Amniotic stem cell (primary cell): ENCODE measurements around the gene TMEM107.
A peak's percentile ranks its signal among the peaks of the same experiment; 100 is the strongest.
"Not testable (repeated sequence)": the region's sequence is repeated elsewhere in the genome, so short reads cannot be mapped to it uniquely, and the experiment has no call there.

Experiments
- DNase-seq: peaks from one replicate; lab custom pipeline; 2025; lab: John Stamatoyannopoulos, UW

The TMEM107 gene

DNA sequence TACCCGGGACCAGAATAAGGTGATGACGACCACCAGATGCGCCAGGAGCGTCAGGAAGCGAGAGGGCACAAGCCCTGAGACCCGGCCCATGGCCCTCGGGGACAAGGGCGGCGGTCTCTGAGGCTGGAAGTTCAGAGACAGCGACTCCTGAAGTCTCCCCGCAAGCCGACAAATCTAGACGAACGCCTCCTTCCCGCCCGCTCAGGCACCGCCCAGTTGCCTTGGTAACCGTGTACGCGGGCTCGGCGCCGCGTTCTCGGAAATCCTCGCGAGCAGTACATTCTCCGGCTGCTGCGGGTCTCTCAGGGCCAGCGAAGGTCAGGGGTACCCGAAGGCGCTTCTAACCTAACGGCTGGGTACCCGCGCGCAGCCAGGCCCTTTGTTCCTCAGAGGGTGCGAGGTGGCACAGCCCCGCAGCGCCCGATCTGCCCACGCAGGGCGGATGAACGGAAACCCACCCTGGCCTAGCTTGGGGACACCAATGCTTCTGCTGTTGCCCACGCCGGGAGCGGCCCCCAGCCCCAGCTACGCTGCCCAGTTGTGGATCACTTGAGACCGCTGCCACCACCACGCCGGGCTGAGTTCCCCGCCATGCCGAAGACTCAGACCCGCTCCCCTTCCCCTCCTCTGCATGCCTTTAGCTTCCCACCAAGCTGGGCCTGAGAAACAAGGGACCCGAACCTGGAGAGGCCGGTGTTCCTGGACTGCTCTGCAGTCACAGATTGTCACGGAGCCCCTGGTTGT lies at the start of gene TMEM107:
TMEM107 (minus strand) TSS at position 184 of the 744 bp plus-strand sequence; CDS start at position 90, 94 bp downstream.
- DNase-seq: peak; percentile 88

DNA sequence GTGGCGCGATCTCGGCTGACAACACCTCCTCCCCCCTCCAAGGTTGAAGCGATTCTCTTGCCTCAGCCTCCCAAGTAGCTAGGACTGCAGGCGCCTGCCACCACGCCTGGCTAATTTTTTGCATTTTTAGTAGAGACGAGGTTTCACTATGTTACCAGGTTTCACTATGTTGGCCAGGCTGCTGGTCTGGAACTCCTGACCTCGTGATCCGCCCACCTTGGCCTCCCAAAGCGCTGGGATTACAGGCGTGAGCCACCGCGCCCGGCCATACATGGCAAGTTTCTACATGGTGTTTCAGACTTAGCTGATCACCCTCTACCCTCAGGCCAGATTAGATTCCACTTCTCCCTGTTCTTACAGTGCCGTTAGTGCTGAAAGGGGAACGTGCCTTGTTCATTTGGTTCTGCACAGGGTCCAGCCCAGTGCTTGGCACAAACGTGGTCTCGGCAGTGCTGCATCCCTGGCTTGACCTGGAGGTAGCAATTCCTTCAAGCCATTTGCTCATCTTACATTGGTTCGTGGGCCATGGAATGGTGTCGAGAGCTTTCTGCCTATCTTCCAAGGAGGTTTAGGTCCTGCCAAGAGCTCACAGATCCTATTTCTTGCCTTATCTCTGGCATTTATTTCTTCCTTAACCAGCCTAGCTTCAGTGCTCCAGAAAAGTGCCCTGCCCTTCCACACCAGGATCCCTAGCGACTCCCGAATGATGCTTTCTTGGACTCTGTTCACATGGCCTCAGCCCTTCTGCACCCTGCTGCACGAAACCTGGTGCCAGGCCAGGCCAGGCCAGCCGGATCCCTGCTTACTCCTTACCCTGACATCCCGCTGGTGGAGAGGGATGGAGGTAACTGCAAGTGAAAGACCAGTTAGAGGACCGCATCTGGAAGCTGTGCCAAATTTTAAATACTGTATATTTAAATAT lies 49.0 kb upstream of the TMEM107 start:
- no peak for DNase-seq

DNA sequence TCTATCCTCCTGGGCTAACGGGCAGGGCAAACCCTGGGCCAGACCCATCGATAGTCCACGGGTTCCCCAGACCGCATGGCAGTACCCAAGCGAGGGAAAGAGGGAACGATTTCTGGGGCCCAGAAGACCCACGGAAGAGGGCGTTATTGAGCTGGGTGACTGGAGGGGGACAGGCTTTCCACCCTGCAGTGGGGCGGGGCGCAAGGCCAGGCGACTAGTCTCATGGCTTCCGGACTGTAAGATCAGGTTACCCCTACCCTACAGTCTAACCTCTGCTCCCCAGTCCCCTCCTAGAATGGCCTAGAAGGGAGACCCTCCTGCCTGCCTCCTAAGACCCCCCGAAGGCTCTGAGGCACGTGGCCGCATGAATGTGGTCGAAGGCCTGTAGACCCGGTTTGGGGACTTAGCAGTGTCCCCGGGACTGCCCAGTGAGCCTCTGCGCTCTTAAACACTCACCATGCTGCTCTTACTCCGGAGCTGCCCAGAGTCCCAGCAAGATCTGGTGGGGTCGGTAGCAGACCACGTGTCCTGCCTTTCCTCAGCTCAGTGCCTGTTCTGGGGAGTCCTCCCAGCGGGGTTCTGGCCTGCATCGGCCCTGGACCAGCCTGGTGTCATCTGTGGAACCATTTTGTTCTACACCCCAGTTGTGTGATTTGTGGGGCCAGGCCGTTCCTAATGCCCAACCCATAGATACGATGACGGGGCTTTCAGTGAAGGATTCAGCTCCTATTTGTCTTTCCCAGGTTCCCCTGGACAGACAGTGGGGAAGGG lies 47.4 kb upstream of the TMEM107 start:
- no peak for DNase-seq

DNA sequence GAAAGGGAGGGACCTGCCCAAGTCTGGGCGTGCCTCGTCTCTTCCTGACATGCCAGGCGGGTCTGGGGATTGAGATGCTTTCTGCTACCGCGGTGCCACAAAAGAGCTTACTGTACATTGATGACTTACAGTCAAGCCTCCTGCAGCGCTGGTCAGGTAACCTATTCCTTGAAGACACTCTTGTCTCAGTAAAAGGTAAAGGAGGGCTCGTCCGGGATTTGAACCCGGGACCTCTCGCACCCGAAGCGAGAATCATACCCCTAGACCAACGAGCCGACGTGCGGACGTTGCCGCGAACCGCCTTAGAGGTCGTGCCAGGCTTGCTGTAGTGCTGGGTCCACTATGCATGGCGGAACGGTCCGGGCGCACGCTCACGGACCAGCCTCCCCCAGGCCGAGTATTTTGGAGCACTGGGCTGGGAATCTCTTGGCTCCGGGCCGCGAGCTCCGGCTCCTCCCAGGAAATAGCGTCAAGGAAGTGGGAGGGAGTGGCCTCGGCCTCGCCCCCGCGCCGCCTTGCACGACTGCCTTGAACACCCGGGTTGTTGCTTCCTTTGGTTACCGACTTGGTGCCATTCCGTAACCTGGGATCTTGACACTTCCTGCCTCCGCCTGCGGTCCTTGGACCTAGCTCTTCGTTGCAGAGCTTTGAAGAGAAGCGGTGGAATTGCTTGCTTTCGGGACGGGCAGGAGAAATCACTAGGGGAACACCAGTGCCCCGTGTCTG lies 46.6 kb upstream of the TMEM107 start:
- peak; percentile 68 for DNase-seq

DNA sequence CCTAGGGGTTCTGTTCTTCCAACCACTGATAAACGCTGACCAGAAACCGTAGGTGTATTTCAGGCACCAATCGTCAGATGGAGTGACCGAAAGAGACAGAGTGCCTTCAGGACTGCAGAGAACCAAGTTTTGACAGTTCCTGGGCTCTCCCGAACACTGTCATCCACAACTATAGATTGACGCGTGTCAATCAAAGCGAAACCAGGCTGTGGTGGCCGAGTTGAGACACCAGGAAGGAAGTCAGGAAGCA lies 46.1 kb upstream of the TMEM107 start:
- no peak for DNase-seq

DNA sequence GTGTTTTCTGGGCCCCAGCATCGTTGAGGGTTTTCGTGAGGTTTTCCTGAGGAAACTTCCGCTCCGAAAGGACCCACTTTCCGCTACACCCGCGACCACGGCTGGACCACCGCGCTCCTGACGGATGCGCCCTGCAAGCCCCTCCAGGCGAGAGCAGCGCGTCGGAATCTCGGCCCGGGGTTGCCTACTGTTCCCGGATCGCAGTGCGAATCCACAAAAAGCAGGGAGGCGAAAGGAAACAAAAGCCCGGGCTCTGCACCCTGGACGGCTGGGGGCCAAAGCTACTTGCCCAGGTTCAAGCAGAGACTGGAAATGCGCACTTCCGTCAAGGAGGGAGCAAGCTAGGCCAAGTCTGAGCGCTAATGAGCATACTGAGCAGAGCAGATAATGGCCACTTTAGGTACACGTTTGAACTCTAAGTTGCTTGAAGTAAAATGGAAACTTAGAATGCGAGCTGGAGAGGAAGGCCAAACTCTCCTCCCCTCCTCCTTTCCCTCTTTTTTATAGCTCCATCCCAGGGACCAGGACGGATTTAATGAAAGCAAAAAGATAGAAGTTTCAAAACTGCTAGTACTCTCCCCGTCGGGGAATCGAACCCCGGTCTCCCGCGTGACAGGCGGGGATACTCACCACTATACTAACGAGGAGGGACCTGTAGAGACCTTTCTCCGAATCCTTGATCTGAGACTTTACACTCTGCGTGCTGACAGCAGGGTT lies 45.6 kb upstream of the TMEM107 start:
- DNase-seq: peak; percentile 68

DNA sequence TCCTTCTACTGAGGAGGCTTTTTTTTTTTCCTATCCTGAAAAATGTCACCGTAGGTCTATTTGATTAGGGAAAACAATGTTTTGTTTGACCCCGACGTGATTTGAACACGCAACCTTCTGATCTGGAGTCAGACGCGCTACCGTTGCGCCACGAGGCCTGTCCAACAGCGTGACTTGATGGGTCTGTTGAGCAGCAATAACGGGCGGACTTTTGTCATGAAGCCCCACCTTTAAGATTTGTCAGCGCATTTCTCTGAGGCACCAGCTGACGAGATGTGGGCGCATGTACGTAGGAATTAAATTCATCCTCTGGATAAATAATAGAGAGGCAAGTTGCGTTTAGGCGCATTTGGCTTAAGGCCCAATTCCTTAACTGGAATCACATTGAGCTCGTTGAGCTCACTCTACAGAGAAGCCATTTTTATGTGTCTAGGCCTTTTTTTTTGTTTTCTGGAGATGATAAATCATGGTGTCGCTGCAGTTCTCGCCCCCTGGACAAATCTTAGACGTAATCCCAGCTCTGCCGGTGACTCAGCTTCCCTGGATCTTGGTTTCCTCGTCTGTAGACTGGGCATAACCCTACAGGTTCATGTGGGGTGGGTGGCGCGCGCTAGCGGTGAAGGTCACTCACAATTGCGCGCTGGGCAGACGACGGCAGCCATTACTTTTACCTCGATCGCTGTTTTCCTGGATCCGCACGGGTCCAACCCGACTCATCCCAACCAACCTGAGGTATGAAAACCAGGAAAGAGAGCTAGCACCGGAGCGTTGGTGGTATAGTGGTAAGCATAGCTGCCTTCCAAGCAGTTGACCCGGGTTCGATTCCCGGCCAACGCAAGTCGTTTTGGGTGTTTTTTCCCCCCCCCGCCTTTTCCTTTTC lies 44.8 kb upstream of the TMEM107 start:
- DNase-seq: peak; percentile 89

DNA sequence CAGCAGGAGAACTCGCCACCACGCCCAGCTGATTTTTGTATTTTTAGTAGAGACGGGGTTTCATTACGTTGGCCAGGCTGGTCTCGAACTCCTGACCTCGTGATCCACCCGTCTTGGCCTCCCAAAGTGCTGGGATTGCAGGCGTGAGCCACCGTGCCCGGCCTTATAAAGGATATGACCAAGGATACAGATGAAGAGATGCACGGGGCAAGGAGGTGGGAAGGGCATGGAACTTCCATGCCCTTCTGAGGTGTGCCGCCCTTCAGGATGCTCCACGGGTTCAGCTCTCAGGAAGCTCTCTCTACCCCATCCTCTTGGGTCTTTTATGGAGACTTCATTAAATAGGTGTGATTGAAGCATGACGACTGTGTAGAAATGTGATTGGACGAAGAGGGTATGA lies 37.8 kb upstream of the TMEM107 start:
- not testable (repeated sequence) for DNase-seq

DNA sequence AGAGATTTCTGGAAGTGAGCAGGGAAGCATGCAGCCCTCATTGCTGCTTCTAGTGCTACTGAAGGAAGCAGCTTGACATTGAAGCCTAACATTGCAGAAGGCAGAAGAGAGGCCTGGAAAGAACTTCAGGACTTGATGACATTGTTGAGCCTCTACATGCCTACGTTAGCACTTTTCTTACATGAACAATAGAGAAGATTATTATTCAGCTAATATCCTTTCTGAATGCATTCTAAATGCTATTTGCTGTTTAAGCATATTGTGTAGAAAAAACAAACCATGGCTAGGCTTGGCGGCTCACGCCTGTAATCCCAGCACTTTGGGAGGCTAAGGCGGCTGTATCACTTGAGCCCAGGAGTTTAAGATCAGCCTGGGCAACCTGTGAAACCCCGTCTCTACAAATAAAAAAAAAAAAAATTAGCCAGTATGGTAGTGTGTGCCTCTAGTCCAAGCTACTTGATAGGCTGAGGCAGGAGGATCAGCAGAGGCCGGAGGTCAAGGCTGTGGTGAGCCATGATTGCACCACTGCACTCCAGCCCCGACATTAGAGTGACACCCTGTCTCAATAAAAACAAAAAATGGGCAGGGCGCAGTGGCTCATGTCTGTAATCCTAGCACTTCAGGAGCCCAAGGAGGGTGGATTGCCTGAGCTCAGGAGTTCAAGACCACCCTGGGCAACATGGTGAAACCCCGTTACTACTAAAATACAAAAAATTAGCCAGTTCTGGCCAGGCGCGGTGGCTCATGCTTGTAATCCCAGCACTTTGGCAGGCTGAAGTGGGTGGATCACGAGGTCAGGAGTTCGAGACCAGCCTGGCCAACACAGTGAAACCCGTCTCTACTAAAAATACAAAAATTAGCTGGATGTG lies 36.4 kb upstream of the TMEM107 start:
- DNase-seq: no peak

DNA sequence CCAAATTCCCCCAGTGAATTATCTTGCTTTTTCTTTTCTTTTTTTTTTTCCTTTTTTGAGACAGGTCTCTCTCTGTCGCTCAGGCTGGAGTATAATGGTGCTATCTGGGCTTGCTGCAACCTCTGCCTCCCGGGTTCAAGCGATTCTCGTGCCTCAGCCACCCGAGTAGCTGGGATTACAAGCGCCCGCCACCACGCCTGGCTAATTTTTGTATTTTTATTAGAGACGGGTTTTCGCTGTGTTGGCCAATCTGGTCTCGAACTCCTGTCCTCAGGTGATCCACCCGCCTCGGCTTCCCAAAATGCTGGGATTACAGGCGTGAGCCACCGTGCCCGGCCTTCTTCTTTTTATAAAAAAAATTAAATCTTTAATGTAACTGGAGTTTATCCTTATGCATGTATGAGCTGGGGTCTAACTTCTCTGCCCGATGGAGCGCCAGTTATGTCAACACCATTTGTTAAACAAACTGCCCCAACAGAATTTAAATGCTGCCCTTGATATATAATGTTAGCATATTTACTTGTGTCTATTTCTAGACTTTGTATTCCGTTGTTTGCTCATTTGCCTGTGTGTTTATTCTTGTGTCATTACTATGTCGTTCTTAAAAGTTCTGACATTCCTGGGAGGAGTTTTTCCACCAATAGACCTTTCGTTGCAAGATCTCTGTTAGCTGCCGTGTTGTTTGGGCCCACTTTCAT lies 34.7 kb upstream of the TMEM107 start:
- DNase-seq: no peak

DNA sequence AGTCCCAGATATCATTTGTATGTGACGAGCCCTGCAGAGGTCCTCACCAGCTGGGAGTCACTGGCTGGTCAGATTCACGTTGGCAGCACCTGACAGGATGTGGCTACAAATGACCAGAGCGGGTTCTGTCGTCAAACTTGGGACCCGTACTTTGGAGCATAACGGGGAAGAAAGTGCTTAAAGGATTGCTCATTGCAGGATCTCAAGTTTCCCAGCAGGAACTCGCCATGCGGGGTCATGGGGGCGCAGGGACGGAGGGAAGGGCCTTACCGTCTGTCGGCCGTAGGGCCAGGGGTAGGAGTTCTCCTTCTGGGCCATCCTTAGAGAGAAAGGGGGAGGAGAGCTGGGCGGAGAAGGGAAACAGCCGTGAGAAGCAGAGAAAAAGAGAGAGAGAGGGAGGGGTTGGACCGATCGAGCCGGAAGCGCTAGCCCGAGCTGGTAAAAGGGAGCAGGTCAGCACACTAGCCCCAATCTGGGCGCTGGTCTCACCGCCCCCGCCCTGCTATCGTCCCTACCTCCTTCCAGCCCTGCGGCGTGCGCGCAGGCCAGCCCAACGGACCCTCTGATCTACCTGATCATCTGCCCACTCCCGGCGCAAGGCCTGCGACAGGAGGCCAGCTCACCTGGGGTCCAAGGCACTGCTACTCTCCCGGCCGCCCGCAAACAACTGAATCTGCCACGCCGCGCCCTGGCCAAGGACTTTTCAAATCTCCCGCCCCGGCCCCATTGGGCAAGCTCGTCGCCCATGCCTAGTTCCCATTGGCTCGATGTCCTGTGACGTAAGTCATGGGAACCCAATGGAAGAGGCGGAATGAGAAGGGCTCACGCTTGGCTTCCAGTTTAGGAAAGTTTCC lies 34.0 kb upstream of the TMEM107 start, which contains the start of gene AURKB:
AURKB (minus strand) TSS at position 669 of the 854 bp plus-strand sequence; CDS start at position 318, 351 bp downstream.
- DNase-seq: peak; percentile 96

DNA sequence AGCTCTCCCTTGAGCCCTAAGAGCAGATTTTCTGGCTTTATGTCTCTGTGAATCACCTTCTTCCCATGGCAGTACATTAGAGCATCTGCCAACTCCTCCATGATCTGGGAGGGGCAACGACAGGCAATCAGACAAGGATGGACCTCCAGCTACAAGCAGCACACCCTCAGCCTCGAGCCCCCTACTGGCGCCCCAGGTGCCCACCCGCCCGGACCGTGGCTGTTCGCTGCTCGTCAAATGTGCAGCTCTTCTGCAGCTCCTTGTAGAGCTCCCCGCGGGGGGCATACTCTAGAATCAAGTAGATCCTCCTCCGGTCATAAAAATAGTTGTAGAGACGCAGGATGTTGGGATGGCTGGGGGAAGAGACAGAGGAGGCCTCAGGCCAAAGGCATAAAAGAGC lies 30.4 kb upstream of the TMEM107 start:
- no peak for DNase-seq

DNA sequence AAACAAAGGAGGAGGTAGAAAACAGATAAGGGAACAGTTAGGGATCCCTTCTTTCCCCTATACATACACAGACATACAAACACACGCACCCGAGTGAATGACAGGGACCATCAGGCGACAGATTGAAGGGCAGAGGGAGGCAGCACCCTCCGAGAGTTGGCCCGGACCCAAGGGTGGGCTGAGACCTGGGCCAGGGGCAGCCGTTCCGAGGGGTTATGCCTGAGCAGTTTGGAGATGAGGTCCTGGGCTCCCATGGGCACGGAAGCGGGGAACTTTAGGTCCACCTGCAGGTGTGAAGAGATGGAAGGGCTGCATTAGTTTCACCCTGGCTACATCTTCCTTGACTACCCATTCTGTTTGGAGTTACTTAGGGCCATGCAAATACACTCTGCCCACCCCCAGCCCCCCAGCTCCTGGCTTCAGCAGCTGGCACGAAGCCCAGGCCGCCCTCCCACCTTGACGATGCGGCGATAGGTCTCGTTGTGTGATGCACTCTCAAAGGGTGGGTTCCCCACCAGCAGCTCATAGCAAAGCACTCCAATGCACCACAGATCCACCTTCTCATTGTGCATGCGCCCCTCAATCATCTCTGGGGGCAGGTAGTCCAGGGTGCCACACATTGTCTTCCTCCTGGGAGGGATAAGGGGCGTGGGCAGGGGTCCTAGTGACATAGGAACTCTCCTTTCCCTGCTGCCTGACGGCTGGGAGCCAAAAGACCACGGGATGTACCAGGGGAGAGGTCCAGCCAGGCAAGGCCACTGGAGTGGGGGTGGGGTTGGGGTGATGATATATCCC lies 28.8 kb upstream of the TMEM107 start:
- DNase-seq: no peak

DNA sequence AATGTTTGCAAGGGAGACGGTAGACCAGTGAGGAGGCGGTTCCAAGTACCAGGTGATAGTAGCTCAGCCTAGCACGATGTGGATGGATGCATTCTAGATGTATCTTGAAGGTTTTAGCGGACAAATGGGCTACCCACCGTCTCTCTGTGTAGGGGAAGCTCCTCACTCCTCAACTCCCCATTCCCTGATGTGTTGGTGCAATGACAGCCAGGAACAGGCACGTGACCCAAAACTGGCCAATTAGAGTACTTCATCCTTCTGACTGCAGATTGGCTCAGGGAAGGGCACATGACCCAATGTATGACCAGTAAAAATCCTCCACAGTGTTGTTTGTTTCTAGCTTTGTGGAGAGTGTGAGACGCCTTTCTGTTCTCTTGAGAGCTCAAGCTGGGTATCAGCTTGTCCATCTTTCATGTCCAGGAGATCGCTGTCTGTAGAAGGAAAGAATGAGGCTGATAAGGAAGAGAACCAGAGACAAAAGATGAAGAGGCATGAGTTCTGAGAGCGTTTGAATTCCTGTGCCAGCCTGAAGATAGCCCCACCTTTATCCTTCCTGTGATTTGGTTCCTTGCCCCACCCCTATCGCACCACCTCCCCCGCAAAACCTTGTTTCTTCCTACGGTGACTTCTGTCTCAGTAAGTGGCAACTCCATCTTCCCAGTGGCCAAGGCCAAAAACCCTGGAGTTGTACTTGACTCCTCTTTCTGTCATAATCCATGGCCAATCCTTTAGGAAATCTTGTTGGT lies 16.1 kb upstream of the TMEM107 start:
- DNase-seq: no peak

DNA sequence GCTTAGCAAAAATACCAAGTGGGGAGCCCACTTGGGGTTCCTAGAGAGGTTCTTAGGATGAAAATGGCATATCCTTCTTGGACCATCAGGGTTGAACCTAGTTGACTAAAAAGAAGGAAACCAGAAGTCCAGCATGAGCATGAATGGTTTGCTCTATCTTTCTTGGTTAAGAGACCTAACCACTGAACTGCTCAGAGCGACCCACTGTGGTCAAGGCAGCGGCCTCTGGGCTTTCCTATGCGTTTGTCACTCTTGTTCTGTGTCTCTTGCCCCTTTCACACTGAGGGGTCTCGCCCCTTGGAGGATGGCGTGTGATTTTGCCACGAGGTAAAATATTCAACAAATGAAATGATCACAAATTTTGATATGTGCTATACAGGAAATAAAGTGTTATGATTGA lies 14.3 kb upstream of the TMEM107 start:
- DNase-seq: no peak
